GM19463 (cell line): Measurements from ENCODE around the gene CPED1.
"Not testable (repeated sequence)": the region's sequence is repeated elsewhere in the genome, so short reads cannot be mapped to it uniquely, and the experiment has no call there.

Source experiments
- ATAC-seq: cut with Tn5 transposase; IDR thresholded peaks from one replicate; pipeline ENCODE4 v1.9.1; 2021; ENCODE audit warnings: mild to moderate bottlenecking, moderate library complexity; ENCODE audit not compliant: unreplicated experiment

Gene CPED1

DNA sequence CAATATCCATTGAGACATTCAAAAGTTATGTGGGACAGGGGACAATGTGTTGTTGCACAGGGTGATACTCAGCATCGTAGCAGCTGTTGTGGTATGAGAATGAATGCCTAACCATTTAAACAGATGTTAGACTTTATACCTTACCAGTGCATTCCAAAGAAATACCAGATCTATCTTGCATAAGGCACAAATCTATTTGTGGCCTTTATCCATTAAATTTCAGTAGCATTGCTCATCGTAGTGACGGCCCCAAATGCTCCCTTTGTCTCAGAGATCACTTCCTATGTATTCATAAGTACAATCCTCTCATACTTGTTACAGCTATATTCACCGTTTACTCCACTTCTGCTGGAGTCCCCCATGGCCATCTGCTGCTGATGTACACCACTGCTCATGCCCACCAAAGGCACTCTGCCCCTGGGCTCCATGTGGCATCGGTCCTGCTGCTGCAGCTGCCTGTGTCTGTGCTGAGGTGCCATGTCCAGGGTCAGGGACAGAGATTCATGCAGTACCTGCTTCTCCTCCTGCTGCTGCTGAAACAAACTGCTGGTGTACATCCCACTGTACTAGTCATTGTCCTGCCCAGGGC lies 96.3 kb downstream of the CPED1 start:
- no peak for ATAC-seq

DNA sequence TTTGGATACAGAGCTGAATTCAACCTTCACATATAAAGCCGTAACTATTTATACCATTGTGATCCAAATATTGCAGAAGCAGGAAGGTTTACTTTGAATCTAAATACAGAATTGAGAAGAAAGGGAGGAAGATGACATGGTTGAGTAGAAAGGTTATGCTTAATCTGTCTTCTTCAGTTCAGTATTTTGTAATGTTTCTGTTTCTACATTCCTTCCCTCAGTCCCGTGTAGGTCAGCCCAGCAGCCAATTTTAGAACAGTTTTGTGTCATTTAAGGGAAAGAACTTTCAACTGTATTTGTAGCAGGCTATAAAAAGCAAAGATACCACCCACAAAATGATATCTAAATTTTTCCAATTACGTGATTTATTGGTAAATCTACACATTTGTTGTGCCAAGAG lies 97.4 kb downstream of the CPED1 start:
- no peak for ATAC-seq

DNA sequence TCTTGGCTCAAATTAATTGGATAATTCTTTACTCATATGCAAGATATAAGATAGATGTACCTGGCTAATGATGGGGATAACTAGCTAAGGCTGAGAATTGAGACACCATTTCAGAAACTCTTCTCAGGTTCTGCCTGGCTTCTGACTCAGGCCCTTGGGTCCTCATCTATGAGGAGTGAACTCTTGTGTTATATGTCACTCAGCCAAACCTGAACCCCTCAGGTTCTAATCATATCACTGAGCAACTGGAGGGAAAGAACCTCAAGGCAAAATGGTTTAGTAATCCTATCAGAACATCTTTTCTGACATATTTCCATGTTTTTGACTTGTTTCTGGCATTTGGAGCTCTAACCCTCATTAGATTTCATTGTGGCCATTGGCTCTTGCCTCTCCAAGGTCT lies 100.4 kb downstream of the CPED1 start:
- no peak for ATAC-seq

DNA sequence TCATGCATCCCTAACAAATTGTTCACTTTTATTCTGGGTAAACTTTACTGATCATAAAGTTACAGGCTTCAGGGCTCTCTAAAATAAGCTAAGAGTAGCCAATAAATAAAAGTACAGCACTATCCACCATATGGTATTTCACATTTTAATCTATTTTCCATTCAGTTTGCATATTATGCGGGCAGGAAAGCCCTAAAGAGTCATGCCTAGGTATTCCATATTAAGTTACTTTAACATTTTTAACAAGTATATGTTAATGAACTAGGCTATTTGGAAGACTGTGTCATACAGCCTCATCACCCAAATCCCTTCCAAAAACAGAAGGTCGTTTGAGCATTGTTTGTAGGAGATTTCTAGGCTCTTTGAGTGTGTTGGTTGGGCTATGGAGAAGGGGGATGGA lies 106.3 kb downstream of the CPED1 start:
- no peak for ATAC-seq

DNA sequence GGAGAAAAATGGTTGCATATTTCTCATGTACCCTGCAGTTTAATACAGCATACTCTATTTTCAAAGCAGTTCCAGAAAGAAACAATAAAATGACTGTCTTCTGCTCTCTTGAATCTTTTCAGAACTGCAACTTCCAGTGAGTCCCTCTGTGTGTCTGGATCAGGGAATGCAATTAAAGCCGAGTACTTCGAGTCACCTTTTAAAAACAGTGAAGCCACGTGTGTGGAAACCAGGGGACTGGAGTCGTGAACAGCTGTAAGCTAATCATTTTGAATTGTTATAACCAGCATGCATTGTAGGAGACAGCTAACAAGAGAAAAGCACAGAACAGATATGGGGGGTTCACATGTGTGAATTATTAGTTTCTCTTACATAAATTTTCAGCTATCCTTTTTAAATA lies 109.1 kb downstream of the CPED1 start:
- no peak for ATAC-seq

DNA sequence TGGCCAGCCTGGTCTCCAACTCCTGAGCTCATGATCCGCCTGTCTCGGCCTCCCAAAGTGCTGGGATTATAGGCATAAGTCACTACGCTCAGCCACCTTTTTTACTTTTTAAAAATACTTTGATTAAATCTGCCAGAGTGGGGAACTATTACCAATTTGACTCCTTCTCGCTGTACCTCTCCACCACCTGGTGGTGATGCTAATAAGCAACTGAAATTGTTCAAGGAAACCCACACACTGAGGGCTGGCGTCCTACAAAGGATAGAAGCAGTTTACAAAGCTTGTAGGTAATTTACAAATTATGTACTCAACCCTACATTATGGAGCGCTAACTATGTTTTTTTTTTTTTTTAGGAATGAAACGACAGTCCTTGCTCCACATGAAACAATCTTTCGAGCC lies 111.1 kb downstream of the CPED1 start:
- no peak for ATAC-seq

DNA sequence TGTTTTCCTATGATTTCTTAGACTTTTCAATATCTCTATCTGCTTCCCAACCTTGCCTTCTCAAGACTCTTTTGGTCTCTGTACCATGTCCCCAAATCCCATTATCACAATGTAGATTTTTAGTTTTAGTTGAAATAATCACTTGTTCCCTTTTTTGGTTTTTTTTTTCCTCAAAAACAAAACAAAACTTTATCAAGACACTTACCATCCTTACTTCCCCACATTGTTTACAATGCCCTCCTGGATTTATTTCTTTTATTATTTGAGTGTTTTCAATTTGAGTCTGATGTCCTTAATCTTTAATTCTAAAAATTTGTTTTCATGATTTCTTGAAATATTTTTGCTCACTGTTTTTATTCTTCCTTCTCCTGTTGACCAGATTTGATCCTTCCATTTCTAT lies 112.6 kb downstream of the CPED1 start:
- no peak for ATAC-seq

DNA sequence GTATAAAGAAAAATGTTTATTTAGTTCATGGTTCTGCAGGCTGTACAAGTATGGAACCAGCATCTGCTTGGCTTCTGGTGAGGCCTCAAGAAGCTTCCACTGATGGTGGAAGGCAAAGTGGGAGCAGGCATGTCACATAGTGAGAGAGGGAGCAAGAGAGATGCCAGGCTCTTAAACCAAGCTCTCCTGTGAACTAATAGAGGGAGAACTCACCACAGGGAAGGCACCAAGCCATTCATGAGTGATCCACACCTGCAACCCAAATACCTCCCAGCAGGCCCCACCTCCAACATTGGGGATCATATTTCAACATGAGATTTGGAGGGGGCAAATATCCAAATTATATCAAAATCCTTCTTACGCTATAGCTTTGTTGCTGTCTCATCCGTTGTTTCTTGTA lies 113.1 kb downstream of the CPED1 start:
- no peak for ATAC-seq

DNA sequence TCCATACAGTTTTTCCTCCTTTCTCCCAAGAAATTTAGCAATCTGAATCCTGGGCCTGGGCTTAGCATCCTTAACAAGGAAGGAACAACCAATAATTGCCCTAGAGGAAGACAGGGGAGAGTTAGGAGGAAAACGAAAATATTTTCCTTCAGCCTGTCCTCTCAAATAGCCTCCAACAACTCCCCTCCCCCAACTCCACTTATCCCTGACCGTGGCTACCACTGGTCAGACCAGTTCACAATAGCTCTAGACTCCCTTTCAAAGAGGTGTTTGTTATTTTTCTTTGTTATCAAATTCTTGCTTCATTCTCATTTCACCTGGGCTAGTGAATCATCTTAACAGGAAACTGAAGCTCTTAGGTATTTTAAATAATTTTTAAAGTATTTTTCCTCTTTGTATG lies 114.1 kb downstream of the CPED1 start:
- no peak for ATAC-seq

DNA sequence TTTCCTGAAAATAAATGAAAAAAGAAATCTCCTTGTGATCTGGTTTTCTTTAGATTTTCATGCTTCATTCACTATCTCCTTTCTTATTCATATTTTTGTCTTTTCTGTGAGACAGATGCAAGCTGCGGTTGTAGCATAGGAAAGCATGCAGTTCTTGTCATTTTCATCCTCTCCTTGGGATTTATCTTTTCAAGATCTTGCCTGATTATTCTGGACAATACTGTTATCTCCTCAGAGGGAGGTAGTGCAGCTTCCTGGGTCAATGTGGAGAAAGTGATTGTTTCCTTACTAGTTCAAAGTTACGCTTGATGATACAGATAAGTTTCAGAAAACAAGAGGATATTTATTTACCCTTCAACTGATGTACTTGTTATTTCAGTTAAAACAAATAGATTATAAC lies 114.6 kb downstream of the CPED1 start:
- no peak for ATAC-seq

DNA sequence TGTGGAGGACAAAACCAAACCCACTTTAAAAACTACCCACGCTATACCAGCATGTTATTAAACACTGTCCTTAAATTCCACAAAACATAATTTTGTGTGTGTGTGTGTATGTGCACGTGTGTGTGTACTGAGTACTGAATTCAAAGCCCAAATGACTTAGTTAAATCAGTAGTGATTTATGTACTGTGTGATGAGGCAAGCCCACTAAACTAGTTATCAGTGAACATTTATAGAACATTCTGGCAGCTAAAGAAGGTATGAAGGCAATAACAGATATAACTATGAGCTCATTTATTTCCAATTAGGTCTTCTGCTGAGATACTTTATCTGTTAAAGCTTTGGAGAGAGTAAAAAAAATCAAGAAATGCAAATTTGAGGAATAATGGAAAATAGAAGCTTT lies 115.1 kb downstream of the CPED1 start:
- no peak for ATAC-seq

DNA sequence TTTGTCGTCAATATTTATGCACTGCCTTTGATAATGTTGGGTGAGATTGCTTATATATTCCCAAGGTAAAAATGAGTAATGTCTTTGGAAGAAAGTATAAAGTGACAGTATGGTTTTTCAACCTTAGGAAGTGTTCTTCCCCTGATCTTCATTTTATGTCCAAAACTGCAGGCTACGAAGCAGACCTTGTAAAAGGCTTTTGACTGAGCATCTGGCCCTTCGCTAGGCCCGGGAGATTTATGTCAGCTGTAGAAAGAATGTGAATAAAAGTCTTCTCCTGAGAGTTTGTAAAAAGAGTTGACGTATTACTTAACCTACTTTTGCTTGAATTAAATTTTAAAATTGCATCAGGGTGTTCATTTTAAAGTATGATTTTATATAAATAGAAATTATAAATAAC lies 116.8 kb downstream of the CPED1 start:
- no peak for ATAC-seq

DNA sequence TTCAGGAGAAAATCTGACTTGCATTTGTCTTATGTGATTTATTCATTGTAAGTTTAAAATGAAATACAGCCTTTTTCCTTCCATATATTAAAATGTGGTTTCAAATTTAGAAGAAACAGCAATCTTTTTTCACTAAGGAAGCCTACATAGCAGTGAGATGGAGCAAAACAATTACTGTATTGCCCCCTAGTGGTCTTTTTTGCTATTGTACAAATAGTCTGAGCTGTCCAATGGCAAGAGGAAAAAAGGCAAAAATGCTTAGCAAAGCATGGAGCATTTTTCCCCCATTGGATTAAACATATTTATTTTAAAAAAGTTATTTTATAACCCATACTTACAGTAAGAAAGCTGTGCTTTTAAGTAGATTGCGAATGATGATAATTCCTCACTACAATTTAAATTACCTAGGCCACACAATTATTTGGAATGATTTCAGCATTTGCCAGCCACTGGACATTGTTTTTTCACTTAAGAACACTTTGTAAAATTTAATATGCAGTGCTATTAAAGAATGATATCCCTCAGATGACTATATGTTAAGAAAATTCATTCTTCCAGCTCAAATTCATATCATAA lies 119.5 kb downstream of the CPED1 start:
- peak; percentile 93 for ATAC-seq

DNA sequence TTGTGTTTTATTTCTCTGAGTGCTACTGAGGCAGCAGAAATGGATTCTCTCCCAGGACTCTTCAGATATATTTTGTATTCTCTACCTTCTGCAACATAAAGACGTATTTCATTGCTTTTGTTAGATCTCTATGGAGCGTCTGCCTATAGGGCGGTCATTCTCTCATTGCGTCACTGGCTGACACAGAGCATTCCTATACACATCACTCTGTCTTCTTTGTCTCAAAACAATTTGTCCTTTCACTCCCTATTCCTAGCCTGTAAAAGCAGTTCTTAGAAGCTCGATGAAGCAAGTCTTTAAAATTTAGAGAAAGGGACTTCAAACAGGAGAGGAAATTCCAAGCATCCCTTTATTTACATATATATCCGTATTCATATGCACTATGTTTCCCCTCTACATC lies 120.6 kb downstream of the CPED1 start:
- no peak for ATAC-seq

DNA sequence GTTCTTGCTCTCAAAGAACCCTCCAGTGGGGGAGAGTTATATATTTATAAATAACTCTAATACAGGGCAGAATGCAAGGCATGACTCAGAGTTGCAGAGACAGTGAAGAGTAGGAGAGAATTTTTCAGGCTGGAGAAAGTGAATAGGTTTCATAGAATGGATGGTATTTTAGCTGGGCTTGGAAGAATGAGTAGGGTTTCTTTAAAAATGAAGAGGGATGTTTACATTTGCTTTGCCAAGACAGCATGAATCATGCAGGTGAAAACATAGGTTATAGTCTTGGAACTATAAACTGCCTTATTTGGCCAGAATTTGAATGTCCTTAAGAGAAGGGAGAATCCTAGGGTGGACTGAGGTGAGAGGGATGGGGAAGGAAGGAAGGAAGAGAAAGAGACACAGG lies 124.8 kb downstream of the CPED1 start:
- ATAC-seq: no peak

DNA sequence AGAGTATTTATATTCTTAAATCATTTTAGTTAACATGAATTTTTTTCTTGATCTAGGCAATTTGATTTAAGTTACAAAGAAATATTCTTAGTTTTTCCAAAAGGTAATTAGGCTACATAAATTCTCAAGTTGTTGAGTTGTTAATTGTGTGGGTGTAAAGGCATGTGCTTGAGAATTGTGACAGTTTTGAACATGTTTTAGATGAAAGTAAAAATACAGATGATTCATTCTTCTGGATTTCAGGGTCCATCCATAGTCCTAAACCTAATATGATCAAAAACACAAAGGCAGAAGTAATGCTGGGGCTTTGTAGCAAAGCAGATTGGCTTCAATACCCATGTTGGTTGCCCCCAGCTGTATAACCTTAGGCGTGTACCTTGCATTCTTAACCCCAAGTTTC lies 127.9 kb downstream of the CPED1 start:
- ATAC-seq: no peak

DNA sequence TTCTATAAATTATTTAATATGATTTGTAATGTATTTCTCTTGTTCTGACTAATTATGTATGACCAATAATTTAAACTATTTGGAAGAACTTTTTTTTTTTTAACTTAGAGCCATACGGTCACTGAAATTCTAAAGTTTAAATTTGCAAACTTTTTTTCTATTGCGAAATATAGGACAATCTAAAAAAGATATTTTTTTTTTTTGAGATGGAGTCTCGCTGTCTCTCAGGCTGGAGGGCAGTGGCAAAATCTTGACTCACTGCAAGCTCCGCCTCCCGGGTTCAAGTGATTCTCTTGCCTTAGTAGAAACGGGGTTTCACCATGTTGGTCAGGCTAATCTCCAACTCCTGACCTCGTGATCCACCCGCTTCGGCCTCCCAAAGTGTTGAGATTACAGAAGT lies 130.5 kb downstream of the CPED1 start:
- no peak for ATAC-seq

DNA sequence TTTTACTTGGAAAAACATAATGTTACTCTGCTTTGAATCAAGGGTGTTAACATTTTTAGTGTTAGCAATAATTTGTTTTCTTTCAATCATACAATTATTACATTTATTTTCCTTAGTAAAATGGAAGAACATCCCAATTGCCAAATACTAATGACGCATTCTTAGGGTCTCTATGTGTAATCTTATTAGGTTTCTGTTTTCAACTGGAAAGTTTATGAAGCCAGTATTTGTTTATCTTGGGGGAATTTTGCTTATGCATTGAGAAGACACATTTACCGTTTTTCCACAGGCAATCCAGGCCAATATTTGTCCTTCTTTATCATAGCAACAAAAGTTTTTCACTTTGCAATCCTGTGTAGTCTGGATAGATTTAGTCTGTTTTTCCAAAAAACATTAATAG lies 134.5 kb downstream of the CPED1 start:
- ATAC-seq: no peak

DNA sequence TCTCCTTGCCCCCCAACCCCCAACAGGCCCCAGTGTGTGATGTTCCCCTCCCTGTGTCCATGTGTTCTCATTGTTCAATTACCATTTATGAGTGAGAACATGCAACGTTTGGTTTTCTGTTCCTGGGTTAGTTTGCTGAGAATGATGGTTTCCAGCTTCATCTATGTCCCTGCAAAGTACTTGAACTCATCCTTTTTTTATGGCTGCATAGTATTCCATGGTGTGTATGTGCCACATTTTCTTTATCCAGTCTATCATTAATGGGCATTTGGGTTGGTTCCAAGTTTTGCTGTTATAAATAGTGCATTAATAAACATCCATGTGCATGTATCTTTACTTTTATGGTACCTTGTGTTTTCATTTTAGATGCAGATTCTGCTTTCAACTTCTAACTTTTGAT lies 136.9 kb downstream of the CPED1 start:
- not testable (repeated sequence) for ATAC-seq

DNA sequence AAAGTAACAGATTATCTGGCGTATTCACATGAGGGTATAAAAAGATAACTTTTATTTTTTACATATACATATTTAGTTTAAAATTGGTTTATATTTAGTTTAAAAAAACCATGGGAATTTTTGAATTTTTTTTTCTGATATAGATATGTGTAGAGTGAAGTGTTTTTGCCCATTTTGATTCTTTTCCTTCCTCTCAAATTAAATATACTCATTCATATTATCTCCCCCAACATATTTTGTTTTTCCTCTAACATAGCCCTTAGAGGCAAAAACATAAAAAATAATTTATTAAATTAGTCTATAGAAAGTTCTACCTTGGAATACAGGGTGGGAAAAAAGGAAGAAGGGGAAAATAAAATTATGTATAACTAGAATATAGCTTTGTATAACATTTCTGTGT lies 137.7 kb downstream of the CPED1 start:
- ATAC-seq: no peak

DNA sequence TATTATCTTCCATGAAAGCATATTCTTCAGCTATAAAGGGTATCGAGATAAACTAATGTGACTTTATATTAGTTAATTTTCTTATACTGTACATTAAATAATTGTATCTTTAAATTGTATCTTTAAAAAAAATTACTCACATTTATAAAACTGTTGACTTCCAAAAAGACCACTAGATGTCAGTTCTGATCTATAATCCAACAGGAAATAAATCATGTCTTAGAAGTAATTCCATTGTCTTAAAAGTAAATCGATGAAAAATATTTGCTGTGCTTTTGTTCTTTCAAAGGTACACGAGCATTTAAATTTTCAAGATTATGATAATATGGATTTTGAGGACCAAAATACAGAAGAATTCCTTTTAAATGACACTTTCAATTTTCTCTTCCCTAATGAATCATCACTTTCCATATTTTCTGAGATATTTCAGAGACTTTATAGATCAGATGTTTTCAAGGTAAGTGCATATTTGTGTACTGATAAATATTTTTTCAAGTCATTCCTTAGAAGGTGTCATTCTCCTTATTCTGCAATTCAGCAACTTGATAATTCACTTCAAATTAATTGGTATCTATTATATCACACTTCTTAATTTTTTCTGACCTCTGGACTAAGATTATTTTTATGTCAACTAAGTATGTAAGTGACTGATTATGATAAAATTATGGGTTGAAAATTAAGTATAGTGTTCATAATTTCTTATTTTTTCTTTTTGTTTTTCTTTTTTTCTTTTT lies 138.5 kb downstream of the CPED1 start:
- ATAC-seq: no peak

DNA sequence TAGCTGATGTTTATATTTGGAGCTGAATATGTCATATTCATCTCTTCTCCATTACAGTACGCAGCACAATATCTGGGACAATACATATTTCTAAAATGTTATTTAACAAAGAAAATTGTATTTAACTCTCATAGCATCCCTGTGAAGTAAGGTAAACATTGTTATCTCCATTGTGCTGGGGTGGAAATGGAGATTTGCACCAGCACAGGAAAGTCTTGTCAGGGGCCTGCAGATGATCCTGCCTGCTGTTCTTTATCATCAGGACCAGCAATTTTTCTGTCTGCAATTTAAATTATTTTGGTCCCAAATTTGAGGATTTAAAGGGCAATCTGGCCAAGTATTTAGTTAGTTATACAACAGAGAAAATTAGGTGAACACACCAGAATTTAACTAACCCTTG lies 144.4 kb downstream of the CPED1 start:
- no peak for ATAC-seq

DNA sequence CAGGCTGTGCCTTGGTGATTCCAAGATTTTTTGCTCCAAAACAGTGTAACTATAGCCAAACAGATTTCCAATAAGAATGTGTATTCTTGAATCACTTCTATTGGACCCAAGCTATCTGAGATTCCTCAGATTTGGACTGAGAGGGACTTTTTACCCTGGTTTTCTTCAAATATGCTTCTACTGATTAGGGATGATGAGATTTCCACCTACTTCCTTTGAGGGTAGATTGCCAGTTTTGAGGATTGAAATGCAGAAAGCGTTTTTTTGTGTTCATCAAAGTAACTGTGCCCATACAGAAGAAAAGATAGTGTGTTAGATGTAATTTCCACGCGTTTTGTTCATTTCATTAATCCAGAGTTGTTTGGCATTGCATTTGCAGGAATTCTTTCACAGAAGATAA lies 144.9 kb downstream of the CPED1 start:
- no peak for ATAC-seq
